Measurements from ENCODE around the gene NET1.

GRCh38 chr10:5376450-5376849 lies 35.9 kb upstream of the NET1 start:
- TF ChIP-seq CREB1 (IDR thresholded peaks at IDR 0.05; ENCODE audit: low read depth) (no peak), RAD21 (IDR thresholded peaks at IDR 0.05; ENCODE audit: low read depth) (no peak), MAX (IDR thresholded peaks at IDR 0.05) (no peak), EGR1 (IDR thresholded peaks at IDR 0.05) (no peak), CEBPB (IDR thresholded peaks at IDR 0.05) (no peak), EP300 (IDR thresholded peaks at IDR 0.05; ENCODE audit: borderline replicate concordance) (no peak), NFIC (IDR thresholded peaks at IDR 0.05) (no peak), REST (IDR thresholded peaks at IDR 0.05; ENCODE audit: low read depth) (peak; percentile 73), FOXM1 (IDR thresholded peaks at IDR 0.05; ENCODE audit: borderline replicate concordance, low read depth) (no peak), TEAD4 (IDR thresholded peaks at IDR 0.05) (no peak), TAF1 (IDR thresholded peaks at IDR 0.05; ENCODE audit: low read depth) (no peak), YY1 (IDR thresholded peaks at IDR 0.05; ENCODE audit: low read depth) (no peak), TCF12 (IDR thresholded peaks at IDR 0.05; ENCODE audit: low read depth) (no peak)
- TF ChIP-seq, protein P1, sequence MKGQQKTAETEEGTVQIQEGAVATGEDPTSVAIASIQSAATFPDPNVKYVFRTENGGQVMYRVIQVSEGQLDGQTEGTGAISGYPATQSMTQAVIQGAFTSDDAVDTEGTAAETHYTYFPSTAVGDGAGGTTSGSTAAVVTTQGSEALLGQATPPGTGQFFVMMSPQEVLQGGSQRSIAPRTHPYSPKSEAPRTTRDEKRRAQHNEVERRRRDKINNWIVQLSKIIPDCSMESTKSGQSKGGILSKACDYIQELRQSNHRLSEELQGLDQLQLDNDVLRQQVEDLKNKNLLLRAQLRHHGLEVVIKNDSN (IDR thresholded peaks at IDR 0.05) = no peak
